ENCODE measurements around the gene ZNF837.
A peak's percentile ranks its signal among the peaks of the same experiment; 100 is the strongest.
"Not testable (repeated sequence)": the region's sequence is repeated elsewhere in the genome, so short reads cannot be mapped to it uniquely, and the experiment has no call there.

The ZNF837 gene

GRCh38 chr19:58380037-58380661 is 681 bp downstream of the ZNF837 start:
- TF ChIP-seq BACH2 (CRISPR knock-in tag; IDR thresholded peaks at IDR 0.05; ENCODE audit: borderline replicate concordance) = no peak
- TF ChIP-seq POU6F1 (CRISPR knock-in tag; IDR thresholded peaks at IDR 0.05; ENCODE audit: borderline replicate concordance, low read depth) = no peak
- no peak for TF ChIP-seq ZNF565 (CRISPR knock-in tag; conservative IDR thresholded peaks at IDR 0.05; ENCODE audit: low read depth)
- no peak for TF ChIP-seq ISL1 (CRISPR knock-in tag; IDR thresholded peaks at IDR 0.05)
- no peak for TF ChIP-seq CSDC2 (CRISPR knock-in tag; IDR thresholded peaks at IDR 0.05)
- no peak for TF ChIP-seq CSRNP3 (CRISPR knock-in tag; IDR thresholded peaks at IDR 0.05)
- TF ChIP-seq TSHZ2 (CRISPR knock-in tag; IDR thresholded peaks at IDR 0.05) = no peak
- no peak for TF ChIP-seq ZFP30 (CRISPR knock-in tag; IDR thresholded peaks at IDR 0.05)
- TF ChIP-seq SNAI2 (CRISPR knock-in tag; IDR thresholded peaks at IDR 0.05) = no peak
- peak; percentile 8 for ATAC-seq

GRCh38 chr19:58379246-58379645 is 1.6 kb downstream of the ZNF837 start:
- ATAC-seq = no peak
- TF ChIP-seq ZFP3 (CRISPR knock-in tag; IDR thresholded peaks at IDR 0.05) (no peak), TCF4 (CRISPR knock-in tag; IDR thresholded peaks at IDR 0.05; ENCODE audit: borderline replicate concordance) (no peak), CREB5 (CRISPR knock-in tag; IDR thresholded peaks at IDR 0.05; ENCODE audit: low read depth) (no peak), ISL1 (CRISPR knock-in tag; IDR thresholded peaks at IDR 0.05) (no peak), ZNF565 (CRISPR knock-in tag; conservative IDR thresholded peaks at IDR 0.05; ENCODE audit: low read depth) (no peak), TSHZ2 (CRISPR knock-in tag; IDR thresholded peaks at IDR 0.05) (no peak), OSR1 (CRISPR knock-in tag; IDR thresholded peaks at IDR 0.05) (no peak), ESRRG (CRISPR knock-in tag; IDR thresholded peaks at IDR 0.05) (no peak), CSRNP3 (CRISPR knock-in tag; IDR thresholded peaks at IDR 0.05) (no peak), POU6F1 (CRISPR knock-in tag; IDR thresholded peaks at IDR 0.05; ENCODE audit: borderline replicate concordance, low read depth) (no peak), BACH2 (CRISPR knock-in tag; IDR thresholded peaks at IDR 0.05; ENCODE audit: borderline replicate concordance) (no peak), RARB (CRISPR knock-in tag; IDR thresholded peaks at IDR 0.05) (no peak), CSDC2 (CRISPR knock-in tag; IDR thresholded peaks at IDR 0.05) (no peak), ZNF8 (CRISPR knock-in tag; IDR thresholded peaks at IDR 0.05) (no peak), GLIS3 (CRISPR knock-in tag; IDR thresholded peaks at IDR 0.05) (no peak), TOX (CRISPR knock-in tag; IDR thresholded peaks at IDR 0.05; ENCODE audit: borderline replicate concordance) (no peak), PPARA (CRISPR knock-in tag; IDR thresholded peaks at IDR 0.05; ENCODE audit: borderline replicate concordance) (no peak), ARNTL (CRISPR knock-in tag; IDR thresholded peaks at IDR 0.05; ENCODE audit: borderline replicate concordance, low read depth) (no peak), ZNF70 (CRISPR knock-in tag; IDR thresholded peaks at IDR 0.05) (no peak), ZFP30 (CRISPR knock-in tag; IDR thresholded peaks at IDR 0.05) (no peak)

- not testable (repeated sequence) for ATAC-seq
These were observed 4.1 kb downstream of the ZNF837 start for GRCh38 chr19:58376724-58377123.
